Neural crest cell (in vitro differentiated cells): ENCODE data around the gene GPR146. TPM values are rescaled to one million over a fixed set of nuclear protein-coding genes. Genes with fewer than 3 reads are reported as not detected.

Source experiments
- DNase-seq: peaks from one replicate; pipeline ENCODE4 v3.0.0; 2021; ENCODE audit warnings: low read depth, mixed read lengths, low spot score
- H3K27ac Mint-ChIP-seq: one replicate; pipeline ENCODE4 v1.8.0; 2021; ENCODE audit warnings: mild to moderate bottlenecking, mixed read lengths; ENCODE audit not compliant: unreplicated experiment
- H3K27me3 Mint-ChIP-seq: 2 replicates; pipeline ENCODE4 v1.8.0; 2021; ENCODE audit warnings: low read depth, mild to moderate bottlenecking, mixed read lengths
- H3K36me3 Mint-ChIP-seq: 2 replicates; pipeline ENCODE4 v1.8.0; 2021; ENCODE audit warnings: low read depth, mild to moderate bottlenecking, mixed read lengths
- H3K4me1 Mint-ChIP-seq: 2 replicates; pipeline ENCODE4 v1.8.0; 2021; ENCODE audit warnings: mixed read lengths
- H3K4me3 Mint-ChIP-seq: one replicate; pipeline ENCODE4 v1.8.0; 2021; ENCODE audit warnings: mild to moderate bottlenecking, mixed read lengths
- H3K9me3 Mint-ChIP-seq: 2 replicates; pipeline ENCODE4 v1.8.0; 2021; ENCODE audit warnings: mixed read lengths
- total RNA-seq: library from RNA; stranded (reverse); gene quantifications from 2 replicates; pipeline ENCODE4 v1.2.1, GENCODE V29; 2021
- TF ChIP-seq, protein P1 (sequence below): fragments of 200-600 bp; sonication (generic); conservative IDR thresholded peaks from 2 replicates; pipeline ENCODE4 v1.5.0; 2021; ENCODE audit warnings: antibody characterized with exemption, mild to moderate bottlenecking

Gene GPR146
- total RNA-seq, 1 donor from 2014 or later, result not detected

DNA sequence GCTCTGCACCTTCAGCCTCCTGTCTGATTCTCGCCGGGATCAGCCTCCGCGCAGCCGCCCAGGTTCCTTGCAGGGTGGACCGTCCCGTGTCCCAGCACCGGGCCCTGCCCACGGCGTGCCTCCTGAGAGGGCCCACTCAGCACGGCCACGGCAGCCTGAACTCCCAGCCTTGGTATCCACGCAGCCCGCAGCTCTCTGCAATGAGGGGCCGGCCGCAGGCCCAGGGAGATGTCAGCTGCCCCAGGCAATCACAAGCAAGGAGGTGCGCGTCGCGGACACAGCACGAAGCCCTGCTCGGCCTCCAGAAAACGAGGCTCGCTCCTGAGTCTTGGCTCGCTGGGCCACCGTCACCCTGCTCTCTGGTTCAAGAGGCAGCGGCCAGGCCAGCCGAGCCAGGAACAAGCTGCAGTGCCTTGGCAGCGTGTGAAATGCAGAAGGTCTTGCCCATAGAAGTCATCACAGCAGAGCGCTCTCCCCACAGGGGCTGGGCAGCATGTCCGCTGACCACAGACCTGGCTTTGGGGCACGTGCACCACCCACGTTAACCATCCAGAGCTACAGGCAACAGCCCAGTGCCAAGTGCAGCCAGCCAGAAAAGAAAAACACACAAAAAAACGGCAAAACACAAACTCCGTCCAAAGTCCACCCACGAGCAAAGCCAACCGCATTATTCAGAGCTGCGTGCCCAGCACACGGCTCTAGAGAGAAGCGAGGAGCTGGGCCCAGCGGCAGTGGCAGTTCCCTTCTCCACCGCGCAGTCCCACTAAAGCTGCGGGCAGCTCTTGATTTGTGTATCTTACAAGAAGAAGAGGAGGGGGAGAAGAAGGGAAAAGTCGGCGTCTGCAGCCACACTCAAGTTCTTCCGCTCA, 57.5 kb downstream of the GPR146 start:
- TF ChIP-seq, protein P1, sequence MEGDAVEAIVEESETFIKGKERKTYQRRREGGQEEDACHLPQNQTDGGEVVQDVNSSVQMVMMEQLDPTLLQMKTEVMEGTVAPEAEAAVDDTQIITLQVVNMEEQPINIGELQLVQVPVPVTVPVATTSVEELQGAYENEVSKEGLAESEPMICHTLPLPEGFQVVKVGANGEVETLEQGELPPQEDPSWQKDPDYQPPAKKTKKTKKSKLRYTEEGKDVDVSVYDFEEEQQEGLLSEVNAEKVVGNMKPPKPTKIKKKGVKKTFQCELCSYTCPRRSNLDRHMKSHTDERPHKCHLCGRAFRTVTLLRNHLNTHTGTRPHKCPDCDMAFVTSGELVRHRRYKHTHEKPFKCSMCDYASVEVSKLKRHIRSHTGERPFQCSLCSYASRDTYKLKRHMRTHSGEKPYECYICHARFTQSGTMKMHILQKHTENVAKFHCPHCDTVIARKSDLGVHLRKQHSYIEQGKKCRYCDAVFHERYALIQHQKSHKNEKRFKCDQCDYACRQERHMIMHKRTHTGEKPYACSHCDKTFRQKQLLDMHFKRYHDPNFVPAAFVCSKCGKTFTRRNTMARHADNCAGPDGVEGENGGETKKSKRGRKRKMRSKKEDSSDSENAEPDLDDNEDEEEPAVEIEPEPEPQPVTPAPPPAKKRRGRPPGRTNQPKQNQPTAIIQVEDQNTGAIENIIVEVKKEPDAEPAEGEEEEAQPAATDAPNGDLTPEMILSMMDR, result no peak
- no peaks in the 10 kb centered on the region for H3K27me3 Mint-ChIP-seq
- H3K27ac Mint-ChIP-seq, result peak overlapping the region; percentile 35
- peaks cover 14% of the 10 kb centered on the region for H3K4me1 Mint-ChIP-seq
- no peaks in the 10 kb centered on the region for H3K9me3 Mint-ChIP-seq
- DNase-seq, result no peak
- H3K36me3 Mint-ChIP-seq, result peaks cover 9% of the 10 kb centered on the region
- no peak overlapping the region for H3K4me3 Mint-ChIP-seq

DNA sequence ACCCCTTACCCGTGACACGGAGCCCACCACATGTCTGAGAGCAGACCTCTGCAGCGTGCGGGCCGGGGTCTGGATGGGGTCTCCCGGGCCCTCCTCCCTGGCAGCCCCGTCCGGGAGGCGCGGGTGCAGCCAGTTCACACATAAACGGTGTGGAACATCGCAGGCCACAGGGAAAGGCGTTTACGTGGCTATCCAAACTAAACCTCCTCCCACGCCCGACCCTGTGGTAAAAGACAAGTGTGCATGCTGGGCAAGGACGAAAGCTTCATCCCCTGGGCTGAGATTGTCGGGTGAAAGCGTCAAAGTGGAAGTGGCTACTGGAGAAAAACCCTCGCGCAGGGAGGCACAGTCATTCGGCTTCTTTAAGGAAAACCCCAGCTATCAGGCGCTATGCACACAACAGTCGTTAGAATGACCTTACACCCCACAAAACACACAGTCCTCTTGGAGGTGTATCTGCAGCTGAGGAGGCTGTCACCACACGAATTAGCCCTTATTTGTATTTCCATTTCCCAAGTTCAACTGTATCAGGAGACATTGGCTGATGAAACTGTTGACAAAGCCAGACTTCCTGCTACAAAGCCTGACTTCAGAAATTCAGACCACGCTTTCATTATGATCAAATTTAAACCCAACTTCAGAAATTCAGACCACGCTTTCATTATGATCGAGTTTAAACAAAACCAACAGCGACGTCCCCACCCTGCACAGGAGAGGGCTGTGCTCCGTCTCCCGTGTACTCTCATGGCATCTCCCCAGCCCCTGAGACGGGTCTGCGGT, 58.9 kb downstream of the GPR146 start:
- TF ChIP-seq, protein P1, result no peak
- Mint-ChIP-seq H3K36me3 (peaks cover 2% of the 10 kb centered on the region), H3K9me3 (no peaks in the 10 kb centered on the region), H3K4me1 (peaks cover 11% of the 10 kb centered on the region), H3K4me3 (no peak overlapping the region), H3K27ac (no peak overlapping the region), H3K27me3 (no peaks in the 10 kb centered on the region)
- DNase-seq, result no peak

DNA sequence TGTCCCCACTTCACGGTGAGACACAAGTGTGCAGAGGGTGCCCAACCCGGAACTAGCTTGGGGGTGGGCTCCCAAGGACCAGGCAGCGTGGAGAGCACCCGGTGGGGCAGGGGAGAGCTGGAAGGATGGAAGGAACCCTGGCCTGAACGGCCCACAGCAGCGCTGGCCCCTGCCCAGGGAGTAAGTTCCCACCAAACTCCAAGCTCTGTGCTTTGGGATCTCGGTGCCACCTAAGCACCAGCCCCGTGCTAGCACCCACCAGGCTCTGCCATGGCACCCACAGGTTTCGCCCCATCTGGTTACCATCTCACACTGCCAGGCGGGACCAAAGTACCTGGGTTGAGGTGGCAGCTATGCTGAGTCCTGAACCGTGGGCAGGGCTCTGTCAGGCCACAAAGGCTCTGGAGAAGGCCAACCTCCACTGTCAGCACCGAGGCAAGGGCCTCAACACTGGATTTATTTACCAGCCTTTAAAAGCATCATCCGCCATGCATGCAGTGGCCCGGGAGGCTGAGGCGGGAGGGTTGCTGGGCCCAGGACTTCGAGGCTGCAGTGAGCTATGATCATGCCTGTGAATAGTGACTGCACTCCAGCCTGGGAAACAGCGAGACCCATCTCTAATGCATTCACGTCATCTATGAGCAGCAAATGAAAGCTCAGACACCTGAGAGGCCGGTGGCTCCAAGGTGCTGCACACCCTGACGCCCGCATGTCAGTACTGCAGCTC, 59.6 kb downstream of the GPR146 start:
- TF ChIP-seq, protein P1, result no peak
- Mint-ChIP-seq H3K36me3 (no peaks in the 10 kb centered on the region), H3K9me3 (no peaks in the 10 kb centered on the region), H3K4me1 (peaks cover 11% of the 10 kb centered on the region), H3K27ac (no peak overlapping the region), H3K4me3 (no peak overlapping the region), H3K27me3 (no peaks in the 10 kb centered on the region)
- DNase-seq, result no peak

DNA sequence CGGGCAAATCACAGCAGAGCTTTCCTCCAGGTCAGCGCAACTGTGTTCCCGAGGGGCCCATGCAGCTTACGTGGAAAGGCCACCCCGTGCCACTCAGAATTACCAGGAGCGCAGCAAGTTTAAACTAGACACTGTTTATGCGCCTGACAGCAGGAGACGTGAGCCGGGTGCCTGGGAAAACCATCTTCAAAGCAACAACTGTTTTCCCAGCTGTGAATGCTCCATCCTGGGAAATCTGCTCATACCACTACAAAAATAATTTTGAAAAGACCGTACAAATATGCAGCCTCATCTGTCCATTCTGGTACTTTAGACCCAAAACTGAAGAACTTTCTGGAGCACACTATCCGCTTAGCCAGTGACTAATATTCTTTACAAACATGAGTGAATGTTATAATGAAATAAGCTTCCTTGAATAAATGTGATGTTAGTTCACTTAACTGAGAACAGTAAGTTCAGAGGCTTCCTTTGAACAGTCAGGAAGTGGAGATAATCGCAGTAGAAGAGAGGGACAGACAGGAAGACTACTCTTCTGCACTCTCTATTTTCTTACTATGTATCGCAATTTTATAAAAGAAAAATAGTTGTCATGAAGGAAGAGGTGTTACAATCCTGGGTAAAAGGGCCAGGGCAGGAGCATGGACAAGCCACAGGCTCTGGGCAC, 60.3 kb downstream of the GPR146 start:
- no peak overlapping the region for H3K4me3 Mint-ChIP-seq
- TF ChIP-seq, protein P1, result no peak
- peaks cover 11% of the 10 kb centered on the region for H3K4me1 Mint-ChIP-seq
- no peaks in the 10 kb centered on the region for H3K27me3 Mint-ChIP-seq
- H3K36me3 Mint-ChIP-seq, result no peaks in the 10 kb centered on the region
- H3K9me3 Mint-ChIP-seq, result no peaks in the 10 kb centered on the region
- H3K27ac Mint-ChIP-seq, result no peak overlapping the region
- DNase-seq, result no peak

DNA sequence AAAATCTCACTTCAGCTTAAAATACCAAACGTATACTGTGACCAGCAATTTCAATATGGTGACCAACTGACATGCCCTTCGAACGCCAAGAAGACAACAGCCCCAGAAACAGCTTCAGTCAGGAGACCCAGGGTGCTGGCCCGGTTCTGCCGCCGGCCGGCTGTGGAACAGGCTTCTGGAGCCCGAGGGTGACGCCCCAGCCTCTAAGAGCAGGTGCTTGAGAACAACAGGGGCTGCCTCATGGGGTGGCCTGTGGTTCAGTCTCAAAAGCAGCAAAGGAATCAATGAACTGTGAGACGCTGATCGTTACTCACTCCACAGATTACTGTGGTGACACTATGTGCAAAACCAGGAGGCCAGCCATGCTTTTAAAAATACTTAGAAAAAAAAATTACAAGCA, 60.8 kb downstream of the GPR146 start:
- H3K4me1 Mint-ChIP-seq, result peaks cover 11% of the 10 kb centered on the region
- H3K9me3 Mint-ChIP-seq, result no peaks in the 10 kb centered on the region
- TF ChIP-seq, protein P1, result no peak
- H3K27me3 Mint-ChIP-seq, result no peaks in the 10 kb centered on the region
- H3K27ac Mint-ChIP-seq, result no peak overlapping the region
- H3K4me3 Mint-ChIP-seq, result no peak overlapping the region
- H3K36me3 Mint-ChIP-seq, result no peaks in the 10 kb centered on the region
- no peak for DNase-seq
